ENCODE data around the gene STYXL1. TPM values are rescaled to one million over a fixed set of nuclear protein-coding genes. Genes with fewer than 3 reads are reported as not detected.
"Not testable (repeated sequence)": the region's sequence is repeated elsewhere in the genome, so short reads cannot be mapped to it uniquely, and the experiment has no call there.

STYXL1 gene
- total RNA-seq, 4 donors from 2014 or later: 13.6 to 20.0 (median 19.4) TPM

DNA sequence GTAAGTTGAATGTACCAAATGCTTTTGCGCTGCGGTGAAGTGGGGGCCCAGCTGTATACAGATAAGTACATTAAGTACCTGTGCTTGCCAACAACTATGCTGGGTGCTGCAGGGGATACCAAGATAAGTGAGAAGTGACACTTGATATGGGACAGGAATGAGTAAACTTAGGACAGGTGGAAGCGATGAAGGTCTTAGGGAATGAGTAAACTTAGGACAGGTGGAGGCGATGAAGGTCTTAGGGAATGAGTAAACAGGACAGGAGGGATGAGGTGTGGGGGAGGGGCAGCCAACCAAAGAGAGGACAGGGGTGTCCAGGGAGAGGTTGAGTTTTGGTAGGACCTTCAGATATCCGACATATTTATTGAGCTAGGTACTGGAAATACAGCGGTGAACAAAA is 1.5 kb upstream of the STYXL1 start:
- DNase-seq (ENCODE audit: low spot score): no peak
- no peak for ATAC-seq (ENCODE audit: low FRiP score)
- TF ChIP-seq, protein P1, sequence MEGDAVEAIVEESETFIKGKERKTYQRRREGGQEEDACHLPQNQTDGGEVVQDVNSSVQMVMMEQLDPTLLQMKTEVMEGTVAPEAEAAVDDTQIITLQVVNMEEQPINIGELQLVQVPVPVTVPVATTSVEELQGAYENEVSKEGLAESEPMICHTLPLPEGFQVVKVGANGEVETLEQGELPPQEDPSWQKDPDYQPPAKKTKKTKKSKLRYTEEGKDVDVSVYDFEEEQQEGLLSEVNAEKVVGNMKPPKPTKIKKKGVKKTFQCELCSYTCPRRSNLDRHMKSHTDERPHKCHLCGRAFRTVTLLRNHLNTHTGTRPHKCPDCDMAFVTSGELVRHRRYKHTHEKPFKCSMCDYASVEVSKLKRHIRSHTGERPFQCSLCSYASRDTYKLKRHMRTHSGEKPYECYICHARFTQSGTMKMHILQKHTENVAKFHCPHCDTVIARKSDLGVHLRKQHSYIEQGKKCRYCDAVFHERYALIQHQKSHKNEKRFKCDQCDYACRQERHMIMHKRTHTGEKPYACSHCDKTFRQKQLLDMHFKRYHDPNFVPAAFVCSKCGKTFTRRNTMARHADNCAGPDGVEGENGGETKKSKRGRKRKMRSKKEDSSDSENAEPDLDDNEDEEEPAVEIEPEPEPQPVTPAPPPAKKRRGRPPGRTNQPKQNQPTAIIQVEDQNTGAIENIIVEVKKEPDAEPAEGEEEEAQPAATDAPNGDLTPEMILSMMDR (IDR thresholded peaks at IDR 0.05): no peak

DNA sequence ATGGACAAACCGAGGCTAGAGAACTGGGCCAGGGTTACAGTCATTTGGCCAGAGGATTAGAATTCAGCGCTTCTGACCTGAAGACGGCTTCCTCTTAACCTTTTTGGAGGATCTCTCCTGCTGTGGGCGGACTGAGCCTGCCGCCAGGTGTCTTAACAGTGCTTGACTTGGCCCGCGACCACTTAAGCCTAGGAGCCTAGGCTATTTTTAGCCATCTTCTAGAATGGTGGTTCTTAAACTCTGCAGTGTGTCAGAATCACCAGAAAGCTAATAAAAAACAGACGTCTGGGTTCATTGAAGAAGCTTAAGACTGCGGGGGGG is 828 bp upstream of the STYXL1 start:
- DNase-seq (ENCODE audit: low spot score) (no peak), ATAC-seq (ENCODE audit: low FRiP score) (no peak)
- TF ChIP-seq, protein P1 (IDR thresholded peaks at IDR 0.05): no peak

DNA sequence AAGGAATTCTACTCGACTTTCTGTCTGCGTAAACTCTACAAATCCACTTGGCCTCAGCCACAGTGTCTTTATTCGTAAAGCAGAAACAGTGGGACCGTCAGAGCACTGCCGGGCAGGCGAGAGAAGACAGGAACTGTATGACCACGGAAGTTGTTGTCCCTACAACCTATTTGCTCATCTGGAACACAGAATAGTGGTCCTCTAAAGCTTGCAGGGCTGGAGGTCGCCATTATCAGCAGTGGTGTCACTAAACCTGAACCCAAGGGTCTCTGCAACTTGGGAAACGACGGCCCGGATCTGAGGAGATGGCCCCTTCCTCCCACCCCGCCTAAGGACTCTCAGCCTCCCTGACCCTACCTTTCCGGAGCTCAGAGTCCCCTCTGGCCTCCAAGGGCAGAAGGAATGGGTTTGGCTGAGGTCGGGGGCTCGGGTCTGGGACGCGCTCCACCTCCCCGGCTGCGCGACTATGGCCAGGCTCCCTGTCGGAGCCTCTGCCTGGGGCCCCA is 442 bp downstream of the STYXL1 start:
- ATAC-seq (ENCODE audit: low FRiP score) (no peak), DNase-seq (ENCODE audit: low spot score) (no peak)
- TF ChIP-seq, protein P1 (IDR thresholded peaks at IDR 0.05): no peak

DNA sequence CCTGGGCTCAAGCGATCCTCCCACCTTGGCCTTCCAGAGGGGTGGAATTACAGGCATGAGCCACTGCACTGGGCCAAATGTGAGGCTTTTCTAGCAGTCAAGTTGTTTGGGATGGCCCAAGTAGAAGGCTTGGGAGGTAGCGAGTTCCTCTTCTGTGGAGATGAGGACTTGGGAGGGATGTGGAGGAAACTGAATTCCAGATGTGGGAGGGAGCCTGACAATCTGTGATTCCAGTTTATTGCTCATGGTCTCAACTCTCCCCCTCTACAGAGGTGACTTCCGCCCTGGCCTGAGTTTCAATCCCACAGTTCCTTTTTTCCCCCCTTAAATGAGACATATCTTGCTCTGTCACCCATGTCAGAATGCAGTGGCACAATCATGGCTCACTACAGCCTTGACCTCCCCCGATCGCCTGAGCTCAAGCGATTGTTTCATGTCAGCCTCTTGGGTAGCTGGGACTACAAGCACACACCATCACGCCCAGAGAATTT is 3.4 kb downstream of the STYXL1 start:
- no peak for DNase-seq (ENCODE audit: low spot score)
- TF ChIP-seq, protein P1 (IDR thresholded peaks at IDR 0.05): no peak
- ATAC-seq (ENCODE audit: low FRiP score): no peak

DNA sequence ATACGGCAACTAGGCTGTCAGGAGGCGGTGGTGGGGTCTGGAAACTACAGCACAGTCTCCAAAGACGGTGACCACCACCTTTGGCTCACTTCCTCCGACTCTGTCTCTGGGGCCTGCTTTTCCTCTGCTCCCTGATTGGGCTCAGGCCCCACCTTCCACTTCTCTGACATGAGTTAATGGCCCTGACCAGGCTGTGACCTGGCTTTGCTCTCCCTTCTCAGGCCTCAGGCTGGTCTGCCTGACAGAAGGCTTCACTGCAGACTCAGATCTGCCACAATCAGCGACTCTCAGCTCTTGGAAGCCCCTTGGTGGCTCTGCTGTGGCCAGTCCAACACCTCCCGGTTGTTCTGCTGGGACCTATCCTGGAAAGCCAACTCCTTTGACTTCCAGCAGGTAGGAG is 7.7 kb downstream of the STYXL1 start:
- ATAC-seq (ENCODE audit: low FRiP score) (no peak), DNase-seq (ENCODE audit: low spot score) (no peak)
- TF ChIP-seq, protein P1 (IDR thresholded peaks at IDR 0.05): no peak

DNA sequence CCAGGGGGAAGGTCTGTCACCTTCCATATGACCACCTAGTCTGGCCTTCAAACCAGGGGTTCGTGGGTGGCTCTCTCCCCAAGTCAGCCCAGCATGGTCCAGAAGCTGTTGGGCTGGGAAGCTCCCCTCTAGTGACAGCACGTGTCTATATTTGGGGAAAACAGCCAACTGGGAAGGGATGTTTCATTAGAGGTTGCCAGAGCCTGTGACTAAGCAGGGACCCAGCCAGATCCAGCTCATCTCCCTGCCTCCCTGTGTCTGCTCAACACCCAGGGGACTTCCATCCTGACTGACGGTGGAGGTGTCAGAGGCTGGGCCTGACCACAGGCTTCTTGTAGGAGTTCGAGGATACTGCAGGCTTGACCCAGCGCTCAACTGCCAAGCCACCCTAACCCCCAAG is 10.5 kb downstream of the STYXL1 start:
- ATAC-seq (ENCODE audit: low FRiP score): peak; percentile 46
- TF ChIP-seq, protein P1 (IDR thresholded peaks at IDR 0.05): no peak
- DNase-seq (ENCODE audit: low spot score): no peak

DNA sequence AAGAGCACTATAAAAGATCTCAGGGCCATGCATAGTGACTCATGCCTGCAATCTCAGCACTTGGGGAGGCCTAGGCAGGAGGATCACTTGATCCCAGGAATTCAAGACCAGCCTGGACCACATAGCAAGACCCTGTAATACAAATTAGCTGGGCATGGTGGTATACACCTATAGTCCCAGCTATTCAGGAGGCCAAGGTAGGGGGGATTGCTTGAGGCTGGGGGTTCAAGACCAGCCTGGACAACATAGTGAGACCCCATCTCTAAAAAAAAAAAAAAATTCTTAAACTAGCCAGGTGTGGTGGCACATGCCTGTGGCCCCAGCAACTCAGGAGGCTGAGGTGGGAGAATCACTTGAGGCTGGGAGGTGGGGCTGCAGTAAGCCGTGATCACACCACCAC is 15.8 kb downstream of the STYXL1 start:
- DNase-seq (ENCODE audit: low spot score) (no peak), ATAC-seq (ENCODE audit: low FRiP score) (no peak)
- TF ChIP-seq, protein P1 (IDR thresholded peaks at IDR 0.05): no peak

DNA sequence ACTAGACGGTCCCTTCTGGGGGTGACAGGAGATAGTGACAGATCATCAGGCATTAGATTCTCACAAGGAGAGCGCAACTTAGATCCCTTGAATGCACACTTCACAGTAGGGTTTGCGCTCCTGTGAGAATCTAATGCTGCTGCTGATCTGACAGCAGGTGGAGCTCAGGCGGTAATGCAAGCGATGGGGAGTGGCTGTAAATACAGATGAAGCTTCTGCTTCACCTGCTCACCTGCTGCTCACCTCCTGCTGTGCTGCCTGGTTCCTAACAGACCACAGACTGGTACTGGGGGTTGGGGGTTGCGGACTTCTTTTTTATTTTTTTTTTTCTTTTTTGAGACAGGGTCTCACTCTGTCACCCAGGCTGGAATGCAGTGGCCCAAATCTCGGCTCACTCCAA is 18.1 kb downstream of the STYXL1 start:
- not testable (repeated sequence) for ATAC-seq (ENCODE audit: low FRiP score); DNase-seq (ENCODE audit: low spot score)

All from omental fat pad (tissue), 4 donors.